Measurements from ENCODE around the gene KDM2B.
"Not testable (repeated sequence)": the region's sequence is repeated elsewhere in the genome, so short reads cannot be mapped to it uniquely, and the experiment has no call there.

KDM2B gene

DNA sequence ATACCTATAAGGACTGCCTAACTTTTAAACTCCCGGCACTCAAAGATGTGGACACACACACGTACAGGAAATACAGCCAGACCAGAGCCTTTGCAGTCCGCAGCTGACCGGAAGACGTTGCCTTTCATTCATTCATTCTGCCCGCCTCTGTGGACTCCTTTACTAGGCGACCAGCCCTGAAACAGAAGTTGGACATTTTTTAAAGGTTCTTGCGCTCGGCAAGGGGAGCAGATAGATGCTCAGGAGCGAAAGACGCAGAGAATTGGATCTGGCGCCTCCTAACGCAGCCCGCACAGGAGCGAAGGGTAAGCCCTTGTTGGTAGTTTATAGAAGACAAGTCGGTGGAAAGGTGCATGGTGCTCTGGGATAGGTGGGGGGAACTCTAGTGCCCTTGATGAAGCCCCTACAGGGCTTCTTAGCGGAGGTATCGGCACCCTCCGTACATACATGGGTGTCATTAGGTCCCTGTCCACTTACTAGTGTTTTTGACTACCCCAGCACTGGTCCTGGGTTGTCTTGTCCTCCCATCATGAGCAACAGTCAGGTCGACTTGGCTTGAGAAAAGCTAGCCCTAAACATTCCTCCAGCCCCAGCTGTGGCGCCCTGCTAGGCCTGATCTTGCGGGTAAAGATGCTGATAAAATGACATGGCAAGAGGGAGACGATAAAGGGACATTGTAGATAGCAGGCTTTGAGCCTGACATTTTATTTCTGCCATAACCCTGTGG, at the start of gene KDM2B:
Gene KDM2B, minus strand, starts transcription at position 65 of the 727 bp plus-strand sequence. CDS start 112 bp downstream, outside the sequence.
- DNase-seq = peak; percentile 25

DNA sequence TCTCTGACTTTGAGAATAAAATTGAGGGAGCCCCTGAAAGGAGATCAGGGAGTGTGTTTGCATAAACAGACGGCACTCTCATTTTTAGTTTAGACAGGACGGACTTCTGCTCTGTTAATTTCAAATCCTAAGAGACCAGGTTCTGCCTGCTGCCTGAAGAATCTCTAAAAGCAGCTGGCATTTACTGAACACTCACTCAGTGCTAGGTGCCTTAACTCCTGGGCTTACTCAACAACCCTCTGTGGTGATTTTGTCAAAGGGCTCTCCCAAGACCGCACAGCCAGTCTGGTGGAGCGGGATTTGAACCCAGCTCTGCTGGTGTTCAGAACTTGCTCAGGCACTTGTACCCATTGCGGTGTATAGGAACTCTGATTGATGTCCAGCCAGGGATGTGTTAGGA, 47.7 kb upstream of the KDM2B start:
- no peak for DNase-seq

GRCh38 chr12:121628037-121628436, 47.2 kb upstream of the KDM2B start:
- DNase-seq = peak; percentile 23

DNA sequence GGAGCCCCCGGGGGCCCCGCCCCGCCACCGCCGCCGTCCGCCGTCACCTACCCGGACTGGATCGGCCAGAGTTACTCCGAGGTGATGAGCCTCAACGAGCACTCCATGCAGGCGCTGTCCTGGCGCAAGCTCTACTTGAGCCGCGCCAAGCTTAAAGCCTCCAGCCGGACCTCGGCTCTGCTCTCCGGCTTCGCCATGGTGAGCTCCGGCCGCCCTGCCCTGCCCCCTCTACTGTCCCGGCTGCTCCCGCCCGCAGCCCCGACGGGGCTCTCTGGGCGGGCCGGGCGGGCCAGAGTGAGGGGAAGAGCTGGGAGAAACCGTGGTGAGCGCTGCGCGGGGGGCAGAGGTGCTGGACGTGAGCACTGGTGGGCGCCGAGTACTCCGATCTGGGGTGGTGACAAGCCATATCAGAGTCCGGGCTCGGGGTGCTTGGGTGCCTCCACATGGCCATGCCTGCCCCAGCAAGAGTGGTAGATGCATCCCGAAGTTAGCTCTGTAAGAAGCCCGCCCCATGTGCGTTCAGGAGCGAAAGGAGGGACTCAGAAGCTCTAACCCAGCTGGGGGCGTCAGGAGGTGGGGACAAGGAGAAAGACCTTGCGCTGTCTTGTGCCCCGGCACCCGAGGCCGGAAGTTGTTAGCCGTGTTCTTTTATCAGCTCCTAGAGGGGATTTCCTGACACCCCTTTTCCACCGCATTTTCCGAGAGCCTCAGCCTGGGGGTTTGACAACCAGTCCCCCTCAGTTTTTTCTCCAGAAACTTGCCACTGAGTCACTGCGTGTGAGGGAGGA, 46.2 kb upstream of the KDM2B start:
- DNase-seq = peak; percentile 73

- DNase-seq = peak; percentile 94
These were observed 45.4 kb upstream of the KDM2B start, which contains the start of gene ORAI1 for GRCh38 chr12:121626087-121626852. TSS of gene ORAI1 (plus strand) at chr12:121626530.

- DNase-seq = no peak
These were observed 39.6 kb upstream of the KDM2B start for GRCh38 chr12:121620333-121620891.

DNA sequence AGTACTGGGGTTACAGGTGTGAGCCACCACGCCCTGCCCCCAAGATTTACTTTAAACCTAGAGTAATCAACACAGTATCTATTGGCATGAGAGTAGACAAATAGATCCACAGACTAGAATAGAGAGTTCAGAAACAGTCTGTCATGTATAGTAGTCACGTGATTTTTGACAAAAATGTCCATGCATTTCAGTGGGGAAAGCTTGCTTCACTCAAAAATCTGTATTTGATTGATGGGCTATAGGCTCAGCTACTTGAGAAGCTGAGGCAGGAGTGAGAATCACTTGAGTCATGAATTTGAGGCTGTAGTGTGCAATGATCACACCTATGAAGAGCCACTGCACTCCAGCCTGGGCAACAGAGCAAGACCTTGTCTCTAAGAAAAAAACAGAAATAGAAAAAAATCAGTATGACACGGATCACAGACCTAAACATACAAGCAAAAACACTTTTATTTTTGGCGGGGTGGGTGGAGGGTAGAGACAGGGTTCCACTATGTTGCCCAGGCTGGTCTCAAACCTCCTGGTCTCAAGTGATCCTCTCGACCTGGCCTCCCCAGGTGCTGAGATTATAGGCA, 37.9 kb upstream of the KDM2B start:
- DNase-seq = no peak

DNA sequence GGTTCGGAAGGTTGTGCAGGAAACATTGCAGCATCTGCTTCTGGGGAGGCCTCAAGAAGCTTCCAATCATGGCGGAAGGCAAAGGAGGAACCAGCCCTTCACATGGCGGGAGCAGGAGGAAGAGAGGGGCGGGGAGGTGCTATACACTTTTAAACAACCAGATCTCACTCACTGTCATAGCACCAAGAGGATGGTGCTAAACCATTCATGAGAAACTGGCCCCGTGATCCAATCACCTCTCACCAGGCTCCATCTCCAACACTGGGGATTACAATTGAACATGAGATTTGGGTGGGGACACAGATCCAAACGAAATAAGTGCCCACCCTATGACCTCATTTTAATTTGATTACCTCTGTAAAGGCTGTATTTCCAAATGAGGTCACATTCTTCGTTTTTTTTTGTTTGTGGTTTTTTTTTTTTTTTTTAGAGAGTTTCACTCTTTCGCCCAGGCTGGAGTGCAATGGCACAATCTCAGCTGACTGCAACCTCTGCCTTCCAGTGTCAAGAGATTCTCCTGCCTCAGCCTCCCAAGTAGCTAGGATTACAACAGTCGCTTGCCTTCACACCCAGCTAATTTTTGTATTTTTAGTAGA, 34.1 kb upstream of the KDM2B start:
- no peak for DNase-seq

GRCh38 chr12:121613462-121613861, 32.6 kb upstream of the KDM2B start:
- DNase-seq = no peak

DNA sequence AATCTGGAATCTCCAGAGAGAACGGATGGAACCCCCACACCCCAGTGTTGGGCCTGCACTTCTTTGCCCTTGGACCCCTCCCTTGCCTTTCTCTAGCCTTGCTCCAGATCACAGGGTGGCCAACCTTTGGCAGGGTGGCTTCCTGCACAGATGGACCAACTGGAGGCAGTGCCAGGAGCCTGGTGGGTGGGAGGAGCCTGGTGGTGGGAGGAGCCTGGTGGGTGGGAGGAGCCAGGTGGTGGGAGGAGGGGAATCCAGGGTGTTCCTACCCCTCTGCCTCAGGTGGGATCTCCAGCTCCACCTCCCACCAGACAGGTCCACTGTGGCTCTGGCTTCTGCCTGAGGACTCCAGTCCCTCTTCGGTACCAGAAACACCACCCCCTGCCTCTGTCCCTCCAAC, 30.5 kb upstream of the KDM2B start:
- peak; percentile 25 for DNase-seq

DNA sequence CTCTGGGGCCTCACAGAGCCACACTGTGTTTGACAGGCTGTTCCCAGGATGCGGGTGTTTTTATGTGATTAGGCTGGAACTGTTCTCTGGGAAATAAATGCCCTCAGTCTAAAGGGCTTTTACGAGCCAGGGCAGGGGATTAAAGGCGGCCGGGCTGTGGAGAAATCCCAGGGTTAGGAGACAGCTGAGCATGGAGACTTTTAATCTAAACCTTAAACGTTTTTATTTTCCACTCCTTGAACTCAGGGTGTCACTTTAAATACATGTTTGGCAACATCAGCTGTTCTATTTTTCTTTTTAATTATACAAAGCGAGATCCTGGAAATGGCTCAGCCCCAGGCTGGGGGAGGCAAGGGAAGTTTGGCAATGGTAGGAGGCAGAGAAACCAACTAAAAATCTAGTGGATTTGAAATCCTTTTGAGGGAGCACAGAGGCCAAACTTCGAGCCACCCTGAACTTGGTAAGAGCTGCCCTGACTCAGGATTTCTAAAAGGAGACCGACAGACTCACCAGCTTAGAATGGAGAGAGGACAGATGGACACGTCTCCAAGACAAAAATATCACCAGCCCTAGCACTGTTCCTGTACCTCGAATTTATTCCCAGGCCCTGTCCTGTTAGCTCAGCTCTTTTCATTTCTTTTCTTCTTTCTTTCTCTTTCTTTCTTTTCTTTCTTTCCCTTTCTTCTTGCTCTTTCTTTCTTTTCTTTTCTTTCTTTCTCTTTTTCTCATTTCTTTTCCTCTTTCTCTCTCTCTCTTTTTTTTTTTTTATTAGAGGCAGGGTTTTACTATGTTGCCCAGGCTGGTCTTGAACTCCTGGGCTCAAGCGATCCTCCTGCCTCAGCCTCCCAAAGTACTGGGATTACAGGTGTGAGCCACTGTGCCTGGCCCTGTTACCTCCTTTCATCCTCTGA, 29.7 kb upstream of the KDM2B start:
- DNase-seq = no peak

DNA sequence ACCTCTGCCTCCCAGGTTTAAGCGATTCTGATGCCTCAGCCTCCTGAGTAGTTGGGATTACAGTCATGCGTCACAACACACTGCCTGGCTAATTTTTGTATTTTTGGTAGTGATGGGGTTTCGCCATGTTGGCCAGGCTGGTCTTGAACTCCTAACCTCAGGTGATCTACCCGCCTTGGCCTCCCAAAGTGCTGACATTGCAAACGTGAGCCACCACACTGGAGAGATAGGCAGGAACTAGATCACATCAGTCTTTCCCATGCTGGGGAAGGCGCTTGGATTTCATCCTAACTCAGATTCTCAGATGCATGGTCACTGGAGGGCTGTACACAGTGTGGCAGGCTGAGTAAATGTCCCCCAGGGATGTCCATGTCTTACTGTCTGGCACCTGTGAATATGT, 27.5 kb upstream of the KDM2B start:
- DNase-seq = no peak

- DNase-seq = no peak
These were observed 22.8 kb upstream of the KDM2B start for GRCh38 chr12:121603581-121603980.

GRCh38 chr12:121602766-121603165, 21.9 kb upstream of the KDM2B start:
- no peak for DNase-seq

DNA sequence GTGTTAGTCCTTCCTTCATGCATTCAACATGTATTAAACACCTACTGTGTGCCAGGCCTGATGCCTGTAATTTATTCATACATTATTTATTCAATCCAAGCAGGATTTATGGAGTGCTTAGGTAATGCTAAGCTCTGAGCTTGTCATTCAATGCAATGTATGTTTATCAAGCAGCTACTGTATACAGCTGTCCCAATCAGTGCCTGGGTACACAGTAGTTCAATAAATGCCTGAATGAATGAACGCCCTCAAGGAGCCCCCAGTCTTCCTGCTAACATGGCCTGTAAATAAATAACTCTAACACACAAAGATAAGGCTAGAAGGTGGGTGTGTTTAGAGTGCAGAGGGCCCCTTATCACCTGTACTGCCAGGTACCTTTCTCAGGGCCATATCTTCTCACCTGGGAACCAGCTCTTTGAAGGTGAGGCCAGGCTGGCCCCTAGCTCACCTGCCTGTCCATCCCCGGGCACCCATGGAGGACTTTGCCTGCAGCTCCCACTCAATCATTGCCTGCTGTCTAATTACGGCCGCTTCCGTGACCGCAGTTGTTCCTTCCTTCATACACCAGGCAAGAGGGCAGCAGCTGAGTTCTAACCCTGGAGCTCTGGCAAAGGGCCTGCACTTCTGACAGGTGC, 20.0 kb upstream of the KDM2B start:
- peak; percentile 50 for DNase-seq

GRCh38 chr12:121596526-121596925, 15.7 kb upstream of the KDM2B start:
- DNase-seq = no peak

GRCh38 chr12:121595520-121595919, 14.7 kb upstream of the KDM2B start:
- no peak for DNase-seq

GRCh38 chr12:121592320-121592719, 11.5 kb upstream of the KDM2B start:
- DNase-seq = no peak

DNA sequence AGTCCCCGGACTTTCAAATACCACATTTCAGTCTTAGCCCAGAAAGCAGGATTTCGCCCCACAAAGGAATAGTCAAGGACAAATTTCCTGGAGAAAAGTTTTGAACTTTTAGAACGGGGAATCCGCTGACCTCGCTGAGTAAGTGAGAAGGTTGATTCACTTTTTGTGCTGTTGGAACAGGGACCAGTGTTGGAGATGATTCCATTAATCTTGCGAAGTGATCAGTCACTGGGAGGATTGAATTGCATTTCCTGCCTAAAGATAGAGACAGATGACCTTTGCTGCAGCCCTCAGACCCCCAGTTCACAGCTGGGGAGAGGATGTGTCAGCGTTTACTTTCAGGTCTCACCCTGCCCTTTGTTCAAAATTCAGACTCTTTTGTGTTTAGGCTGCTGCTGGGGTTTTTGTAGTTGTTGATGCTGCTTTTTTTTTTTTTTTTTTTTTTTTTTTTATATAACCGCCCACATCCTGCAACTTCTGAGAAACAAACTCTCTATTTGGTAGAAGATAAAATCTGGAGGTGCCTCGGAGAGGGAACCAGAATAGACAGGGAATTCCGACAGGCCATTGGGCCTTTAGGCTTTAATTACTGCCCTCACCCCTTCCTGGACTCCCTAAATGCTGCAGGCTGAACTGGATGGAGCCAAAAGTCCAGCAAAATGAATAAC, 9.8 kb upstream of the KDM2B start:
- no peak for DNase-seq

GRCh38 chr12:121584885-121585284, 4.1 kb upstream of the KDM2B start:
- not testable (repeated sequence) for DNase-seq
